Middle frontal gyrus (tissue), 1 donor: ENCODE data around the gene KRT26.
"Not testable (repeated sequence)": the region's sequence is repeated elsewhere in the genome, so short reads cannot be mapped to it uniquely, and the experiment has no call there.

ENCODE experiments used
- DNase-seq: peaks from one replicate; pipeline ENCODE4 v3.0.0-alpha.2; 2015; ENCODE audit warnings: low spot score; ENCODE audit errors: extremely low spot score

Gene KRT26

GRCh38 chr17:40794466-40794865 lies 22.5 kb upstream of the KRT26 start:
- DNase-seq, result no peak

DNA sequence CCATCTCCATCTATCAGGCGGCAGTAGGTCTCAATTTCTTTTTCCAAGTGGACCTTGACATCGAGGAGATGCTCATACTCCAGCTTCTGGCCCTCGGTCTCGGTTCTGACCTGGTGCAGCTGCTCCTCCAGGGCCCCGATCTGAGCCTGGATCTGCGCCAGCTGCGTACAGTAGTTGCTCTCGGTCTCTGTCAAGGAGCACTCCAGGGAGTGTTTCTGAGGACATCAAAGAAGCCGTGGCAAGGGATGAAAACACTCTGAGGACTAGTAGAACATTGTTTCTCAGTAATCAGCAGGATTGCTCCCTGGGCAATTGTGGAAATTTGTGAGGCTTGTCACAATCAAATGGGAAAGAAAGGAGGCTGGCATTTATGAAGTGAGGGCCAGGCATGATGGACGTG lies 21.8 kb upstream of the KRT26 start:
- no peak for DNase-seq

DNA sequence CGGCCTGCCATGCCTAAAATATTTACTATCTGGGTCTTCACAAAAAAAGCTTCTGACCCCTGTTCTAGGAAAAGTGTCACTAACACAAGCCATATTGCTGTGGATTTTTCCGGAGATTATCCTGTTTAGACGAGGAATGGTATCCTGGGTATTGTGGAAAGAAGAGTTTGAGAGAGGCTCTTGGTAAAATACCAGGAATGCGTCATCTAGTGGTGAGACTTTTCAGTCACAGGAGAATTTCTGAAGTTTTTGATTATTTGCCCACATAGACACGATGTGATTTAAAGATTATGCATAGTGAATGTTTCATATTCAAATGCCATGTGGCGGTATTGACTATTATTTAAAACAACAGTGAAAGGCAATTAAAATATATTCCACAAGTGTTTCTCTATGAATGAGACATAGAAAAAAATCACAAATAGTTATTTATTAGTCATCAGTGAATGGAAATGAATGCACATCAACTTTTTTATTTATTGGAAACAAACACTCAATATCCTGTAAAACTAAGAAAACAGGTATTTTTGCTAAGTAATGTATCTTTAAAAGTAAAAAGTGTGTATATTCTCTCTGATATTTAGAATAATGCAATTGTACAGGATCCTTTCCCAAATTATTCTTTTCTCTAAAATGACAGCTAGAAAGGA lies 19.9 kb upstream of the KRT26 start:
- no peak for DNase-seq

DNA sequence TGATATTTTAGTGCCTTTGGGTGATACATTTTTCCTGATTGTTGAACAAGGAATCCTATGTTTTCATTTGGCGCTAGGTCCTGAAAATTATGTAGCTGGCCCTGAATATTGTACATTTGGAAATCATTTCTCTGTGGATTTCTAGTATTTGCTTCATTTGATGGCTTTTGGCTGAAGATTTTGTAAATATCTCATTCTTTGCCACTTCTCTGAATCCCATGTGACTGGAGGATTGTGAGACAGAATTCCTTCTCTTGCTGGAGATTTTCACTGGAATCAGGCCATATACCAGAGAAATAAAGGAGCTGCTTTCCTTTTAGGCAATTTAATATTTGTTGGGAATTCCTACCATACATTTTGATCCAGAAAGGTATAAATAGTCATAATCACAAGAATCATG lies 19.1 kb upstream of the KRT26 start:
- no peak for DNase-seq

- DNase-seq, result no peak
Observed at GRCh38 chr17:40782450-40782849, 10.4 kb upstream of the KRT26 start, which contains the start of gene KRT27. Gene KRT27, minus strand, starts transcription at chr17:40782550. Its CDS starts 57 bp downstream, at chr17:40782493.

GRCh38 chr17:40779181-40779909 lies 7.3 kb upstream of the KRT26 start:
- no peak for DNase-seq

DNA sequence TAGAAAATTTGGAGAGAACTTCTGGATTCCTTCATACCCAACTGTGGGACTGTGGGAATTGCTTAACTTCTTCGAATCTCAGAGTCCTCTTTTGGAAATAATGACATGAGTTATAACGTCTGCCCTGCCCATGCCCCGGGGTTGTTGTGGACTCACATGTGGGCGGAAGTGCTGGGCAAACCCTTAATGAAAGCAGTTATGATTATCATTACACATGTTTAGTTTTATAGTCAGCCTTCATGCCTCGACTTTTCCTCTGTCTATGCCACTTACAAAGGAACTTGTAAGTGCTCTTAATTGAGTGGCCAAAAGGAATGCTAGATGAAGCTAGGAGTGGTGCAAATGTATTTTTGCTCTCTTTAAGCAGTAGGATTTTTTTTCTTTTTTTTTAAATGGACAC lies 6.5 kb upstream of the KRT26 start:
- DNase-seq, result no peak

GRCh38 chr17:40777971-40778370 lies 6.0 kb upstream of the KRT26 start:
- DNase-seq, result no peak

DNA sequence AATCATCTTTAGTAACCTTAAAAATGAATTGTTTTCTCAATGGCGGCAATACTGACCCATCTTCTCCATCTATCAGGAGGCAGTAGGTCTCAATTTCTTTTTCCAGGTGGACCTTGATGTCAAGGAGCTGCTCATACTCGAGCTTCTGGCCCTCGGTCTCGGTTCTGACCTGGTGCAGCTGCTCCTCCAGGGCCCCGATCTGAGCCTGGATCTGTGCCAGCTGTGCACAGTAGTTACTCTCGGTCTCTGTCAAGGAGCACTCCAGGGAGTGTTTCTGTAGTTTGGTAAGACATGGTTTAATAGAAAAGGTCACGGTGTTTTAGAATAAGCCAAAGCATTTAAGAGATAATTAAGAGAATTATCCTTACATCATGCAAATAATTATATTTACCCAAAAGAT lies 5.5 kb upstream of the KRT26 start:
- no peak for DNase-seq

DNA sequence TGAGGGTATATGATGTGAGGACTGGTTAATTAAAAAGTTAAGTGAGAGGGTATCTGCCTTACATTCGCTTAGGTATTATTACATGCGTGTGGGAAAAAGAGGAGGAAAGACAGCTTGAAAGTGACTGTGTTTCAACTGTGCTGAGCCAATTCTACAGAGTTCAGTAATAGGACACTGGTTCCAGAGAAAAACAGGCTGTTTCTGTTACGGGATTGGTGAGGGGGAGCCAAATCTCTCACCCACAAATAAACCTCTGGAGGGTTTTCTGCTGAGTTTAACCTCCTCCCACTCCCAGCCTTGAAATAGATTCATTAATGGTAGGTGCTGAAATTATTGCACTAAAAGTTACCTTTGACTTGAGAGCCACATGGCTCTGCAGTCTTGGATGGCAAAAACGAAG lies 3.9 kb upstream of the KRT26 start:
- no peak for DNase-seq

DNA sequence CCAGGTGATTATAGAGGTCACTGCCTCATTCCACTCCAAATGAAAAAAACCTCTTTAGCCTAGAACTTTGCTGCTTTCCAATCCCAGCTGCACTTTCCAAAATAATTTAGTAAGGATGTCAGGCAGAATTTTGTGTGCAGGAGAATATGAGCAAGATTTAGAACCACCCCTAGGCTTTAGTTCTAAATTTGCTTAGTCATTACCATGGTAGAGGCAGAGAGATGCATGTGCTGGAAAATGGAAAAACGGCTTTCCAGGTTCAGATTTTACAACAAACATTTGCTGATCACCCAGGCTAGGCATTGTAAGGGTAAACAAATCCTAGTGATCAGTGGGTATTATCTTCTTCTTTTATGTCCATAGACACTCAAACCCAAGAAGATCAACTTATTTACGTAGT lies 6.3 kb downstream of the KRT26 start:
- DNase-seq, result no peak

GRCh38 chr17:40763752-40764151 lies 8.2 kb downstream of the KRT26 start:
- DNase-seq, result no peak

DNA sequence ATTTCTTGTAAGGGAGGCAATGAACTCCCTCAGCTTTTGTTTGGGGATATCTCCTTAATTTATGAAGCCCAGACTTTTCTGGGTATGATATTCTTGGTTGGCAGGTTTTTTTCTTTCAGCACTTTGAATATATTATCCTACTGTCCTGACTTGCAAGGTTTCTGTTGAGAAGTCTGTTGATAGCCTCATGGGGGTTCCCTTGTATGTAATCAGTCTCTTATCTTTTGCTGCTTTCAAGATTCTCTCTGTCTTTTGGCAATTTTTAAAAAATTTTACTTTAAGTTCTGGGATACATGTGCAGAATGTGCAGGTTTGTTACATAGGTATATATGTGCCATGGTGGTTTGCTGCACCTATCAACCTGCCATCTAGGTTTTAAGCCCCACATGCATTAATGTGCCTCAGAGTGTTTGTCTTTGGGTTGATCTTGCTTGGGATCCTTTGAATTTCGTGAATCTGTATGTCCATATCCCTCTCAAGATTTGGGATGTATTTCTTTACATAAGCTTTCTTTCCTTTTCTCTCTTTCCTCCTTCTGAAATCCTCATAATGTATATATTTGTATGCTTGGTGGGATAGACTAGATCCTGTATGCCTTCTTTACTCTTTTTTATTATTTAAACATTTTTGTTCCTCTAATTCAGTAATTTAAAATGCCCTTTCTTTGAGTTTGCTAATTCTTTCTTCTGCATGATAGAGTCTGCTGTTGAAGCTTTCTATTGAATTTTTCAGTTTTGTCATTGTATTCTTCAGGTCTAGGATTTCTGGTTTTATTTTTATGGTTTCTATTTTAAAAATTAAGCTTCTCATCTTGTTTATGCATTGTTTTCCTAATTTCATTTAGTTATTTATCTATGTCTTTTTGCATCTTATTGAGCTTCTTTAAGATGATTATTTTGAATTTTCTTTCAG lies 11.6 kb downstream of the KRT26 start:
- DNase-seq, result no peak

DNA sequence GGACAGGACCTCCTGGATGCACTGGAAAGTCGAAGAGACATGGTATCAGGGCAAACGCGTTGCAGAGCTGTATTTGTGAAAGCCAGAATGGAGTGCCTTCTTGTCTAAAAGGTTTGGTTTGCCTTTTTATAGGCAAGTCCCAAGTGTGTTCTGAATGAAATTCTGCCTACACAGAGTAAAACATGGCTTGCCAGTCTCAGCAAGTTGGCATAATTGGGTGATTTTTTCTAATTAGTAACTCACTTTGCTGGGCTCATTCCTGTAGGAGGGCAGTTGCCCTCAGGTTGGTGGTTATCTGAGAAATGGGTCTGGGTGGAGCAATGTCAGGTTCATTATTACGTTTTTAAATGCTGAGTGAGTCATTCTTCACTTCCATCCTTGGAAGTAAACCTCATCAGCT lies 16.8 kb downstream of the KRT26 start, which contains the start of gene KRT25:
KRT25 (minus strand) TSS at position 101 of the 400 bp plus-strand sequence; CDS start at position 41, 60 bp downstream.
- DNase-seq, result no peak

GRCh38 chr17:40753804-40754203 lies 18.2 kb downstream of the KRT26 start:
- DNase-seq, result no peak

GRCh38 chr17:40751065-40751464 lies 20.9 kb downstream of the KRT26 start:
- DNase-seq, result no peak

DNA sequence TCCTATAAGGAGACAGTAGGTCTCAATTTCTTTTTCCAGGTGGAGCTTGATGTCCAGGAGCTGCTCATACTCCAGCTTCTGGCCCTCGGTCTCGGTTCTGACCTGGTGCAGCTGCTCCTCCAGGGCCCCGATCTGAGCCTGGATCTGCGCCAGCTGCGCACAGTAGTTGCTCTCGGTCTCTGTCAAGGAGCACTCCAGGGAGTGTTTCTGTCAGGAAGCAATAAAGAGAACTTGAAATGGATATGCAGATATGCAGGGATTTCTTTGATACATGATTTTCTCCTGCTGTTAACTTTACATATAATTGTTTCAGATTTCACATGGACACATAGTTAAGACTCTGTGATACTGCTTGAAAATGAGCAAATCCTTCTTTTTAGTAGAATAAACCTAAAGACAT lies 21.6 kb downstream of the KRT26 start:
- DNase-seq, result no peak

DNA sequence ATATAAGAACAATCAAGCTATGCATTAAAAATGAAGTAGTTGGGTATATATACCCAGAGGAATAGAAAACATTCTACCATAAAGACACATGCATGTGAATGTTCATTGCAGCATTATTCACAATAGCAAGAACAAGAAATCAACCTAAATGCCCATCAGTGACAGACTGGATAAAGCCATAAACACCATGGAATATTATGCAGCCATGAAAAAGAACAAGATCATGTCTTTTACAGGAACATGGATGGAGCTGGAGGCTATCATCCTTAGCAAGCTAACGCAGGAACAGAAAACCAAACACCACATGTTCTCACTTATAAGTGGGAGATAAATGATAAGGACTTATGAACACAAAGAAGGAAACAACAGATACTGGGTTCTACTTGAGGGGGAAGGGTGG lies 23.3 kb downstream of the KRT26 start:
- DNase-seq, result not testable (repeated sequence)

DNA sequence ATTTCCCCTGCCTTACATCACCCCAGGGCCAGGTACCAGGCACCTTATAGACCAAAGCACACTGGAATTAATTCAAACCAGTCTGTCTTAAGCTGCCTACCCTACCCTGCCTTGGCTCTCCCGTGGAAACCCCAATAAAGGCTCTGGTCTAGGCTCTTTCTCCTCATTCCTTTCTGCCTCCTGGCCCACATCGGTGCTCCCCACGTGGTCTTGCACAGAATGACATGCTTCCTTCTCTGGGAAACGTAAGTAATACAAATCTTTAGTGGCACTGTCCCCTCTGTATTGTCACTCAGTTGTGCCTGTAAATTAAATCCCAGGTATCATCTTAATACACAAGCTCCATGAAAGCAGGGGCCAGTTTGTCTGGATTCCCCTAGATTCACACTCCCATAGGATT lies 33.4 kb downstream of the KRT26 start:
- DNase-seq, result no peak

- no peak for DNase-seq
Observed at GRCh38 chr17:40735016-40735415, 37.0 kb downstream of the KRT26 start.

DNA sequence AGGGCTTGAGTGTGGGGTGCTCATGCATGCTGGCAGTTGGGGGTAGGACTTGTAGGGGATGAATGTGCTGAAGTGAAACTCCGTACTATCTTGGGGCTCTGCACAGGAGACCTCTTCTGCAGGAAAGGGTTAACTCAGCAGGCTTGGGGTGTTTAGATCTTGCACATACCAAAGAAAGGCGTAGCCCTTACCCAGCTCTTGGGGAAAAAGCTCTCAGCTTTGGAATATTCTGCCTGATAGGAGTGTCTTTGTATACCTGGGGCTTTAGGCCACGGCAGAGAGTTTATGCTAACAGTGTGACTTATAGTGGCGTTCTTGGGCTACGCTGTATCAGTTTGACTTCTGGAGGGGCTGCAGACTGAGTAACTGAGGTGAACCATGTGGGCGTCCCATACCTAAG lies 38.0 kb downstream of the KRT26 start:
- no peak for DNase-seq

- DNase-seq, result no peak
Observed at GRCh38 chr17:40730970-40731369, 41.0 kb downstream of the KRT26 start.
